PC-3 (cell line): ENCODE measurements around the gene TMEM207. TPM values are rescaled to one million over a fixed set of nuclear protein-coding genes. Genes with fewer than 3 reads are reported as not detected.
A peak's percentile ranks its signal among the peaks of the same experiment; 100 is the strongest.

Source experiments
- ATAC-seq: fragments of 200-7000 bp; cut with Tn5 transposase; 2 replicates; pipeline ENCODE4 v1.9.1; 2020; ENCODE audit warnings: mild to moderate bottlenecking, moderate library complexity
- BruUV-seq: library from RNA; stranded (reverse); fragments of 400-500 nt; replicated peaks from 2 replicates; lab custom pipeline; 2021; lab: Mats Ljungman, UMichigan
- CTCF ChIA-PET: fragments of 300-600 bp; sonication (Branson Sonifier 250); formaldehyde crosslinking; loops from one replicate; lab custom pipeline; 2022; ENCODE audit warnings: antibody characterized with exemption; lab: Charles Lee
- POLR2A ChIA-PET: fragments of 300-600 bp; sonication (Branson Sonifier 250); formaldehyde crosslinking; loops from one replicate; lab custom pipeline; 2022; ENCODE audit warnings: antibody characterized with exemption; ENCODE audit not compliant: unreplicated experiment; lab: Charles Lee
- DNase-seq: peaks from one replicate; pipeline ENCODE4 v3.0.0-alpha.2; 2015
- H2AFZ ChIP-seq: fragments of 300-600 bp; sonication (generic); 2 replicates; pipeline ENCODE4 v1.6.0; 2016; ENCODE audit warnings: antibody characterized with exemption, low read length
- H3F3A ChIP-seq: fragments of 300-600 bp; sonication (generic); one replicate; pipeline ENCODE4 v1.6.0; 2017; ENCODE audit warnings: antibody characterized with exemption, low read length, control low read depth, mild to moderate bottlenecking; ENCODE audit not compliant: unreplicated experiment
- H3K27ac ChIP-seq: fragments of 300-600 bp; sonication (generic); 2 replicates; pipeline ENCODE4 v1.5.1; 2016; ENCODE audit warnings: mild to moderate bottlenecking, low read length
- H3K27me3 ChIP-seq: fragments of 300-600 bp; sonication (generic); 2 replicates; pipeline ENCODE4 v1.6.1; 2016; ENCODE audit warnings: low read length, mixed read lengths
- H3K36me3 ChIP-seq: fragments of 300-600 bp; sonication (generic); 2 replicates; pipeline ENCODE4 v1.6.1; 2016; ENCODE audit warnings: low read depth, mixed run types, low read length, mixed read lengths
- H3K4me1 ChIP-seq: fragments of 300-600 bp; sonication (generic); 2 replicates; pipeline ENCODE4 v1.5.1; 2016; ENCODE audit warnings: low read length; ENCODE audit not compliant: insufficient read depth
- H3K4me2 ChIP-seq: fragments of 300-600 bp; sonication (generic); 2 replicates; pipeline ENCODE4 v1.6.0; 2016; ENCODE audit warnings: low read length
- H3K4me3 ChIP-seq: fragments of 300-600 bp; sonication (generic); 2 replicates; pipeline ENCODE4 v1.5.1; 2016; ENCODE audit warnings: mild to moderate bottlenecking, low read length, mixed read lengths
- H3K79me2 ChIP-seq: fragments of 300-600 bp; sonication (generic); 2 replicates; pipeline ENCODE4 v1.6.1; 2017; ENCODE audit warnings: low read length, mixed read lengths
- H3K9ac ChIP-seq: fragments of 300-600 bp; sonication (generic); 2 replicates; pipeline ENCODE4 v1.6.0; 2016; ENCODE audit warnings: mild to moderate bottlenecking, low read length
- H3K9me2 ChIP-seq: fragments of 300-600 bp; sonication (generic); replicated peaks from 2 replicates; pipeline ENCODE4 v1.6.1; 2016; ENCODE audit warnings: mixed run types, low read length, mixed read lengths
- H3K9me3 ChIP-seq: fragments of 300-600 bp; sonication (generic); 2 replicates; pipeline ENCODE4 v1.6.1; 2016; ENCODE audit warnings: low read length, mixed read lengths
- H4K20me1 ChIP-seq: fragments of 300-600 bp; sonication (generic); 2 replicates; pipeline ENCODE4 v1.6.1; 2016; ENCODE audit warnings: low read length, mixed read lengths
- CTCF ChIP-seq: fragments of 300-600 bp; sonication (generic); conservative IDR thresholded peaks from 2 replicates; pipeline ENCODE4 v1.5.1; 2017; ENCODE audit warnings: antibody characterized with exemption, low read depth, mild to moderate bottlenecking, low read length
- EZH2 ChIP-seq: fragments of 300-600 bp; sonication (generic); IDR thresholded peaks from one replicate; pipeline ENCODE4 v1.6.1; 2017; ENCODE audit warnings: antibody characterized with exemption, mild to moderate bottlenecking, low read length; ENCODE audit not compliant: unreplicated experiment
- EZH2phosphoT487 ChIP-seq: fragments of 300-600 bp; sonication (generic); IDR thresholded peaks from 2 replicates; pipeline ENCODE4 v1.6.1; 2018; ENCODE audit warnings: mild to moderate bottlenecking, antibody characterized with exemption, low read length, borderline replicate concordance
- intact Hi-C: fragments of 100-400 bp; cut with micrococcal nuclease; formaldehyde crosslinking; loops from 2 replicates; pipeline ENCODE4 v1.9.0; 2023
- total RNA-seq: library from RNA; depleted of rRNA; stranded (reverse); fragments of >200 nt; gene quantifications from 2 replicates; pipeline ENCODE4 v1.2.3, GENCODE V29; 2014

Gene TMEM207
- total RNA-seq, 1 experiment from 2014 or later = not detected

- POLR2A ChIA-PET = no interaction called here
Measured at GRCh38 chr3:190382082-190382481, 67.6 kb downstream of the TMEM207 start.

GRCh38 chr3:190381441-190381840, 68.3 kb downstream of the TMEM207 start:
- POLR2A ChIA-PET = no interaction called here
- Histone ChIP-seq H3K9me2 (no peaks in the 10 kb centered on the region), H3K4me3 (no peak overlapping the region), H4K20me1 (no peaks in the 10 kb centered on the region), H3K4me1 (peaks cover 69% of the 10 kb centered on the region), H3K9me3 (no peaks in the 10 kb centered on the region), H3K27me3 (no peaks in the 10 kb centered on the region), H3K9ac (no peak overlapping the region), H3K4me2 (peak overlapping the region; percentile 29), H3F3A (peaks cover 10% of the 10 kb centered on the region), H3K27ac (peak overlapping the region; percentile 53), H3K36me3 (no peaks in the 10 kb centered on the region), H2AFZ (no peak overlapping the region), H3K79me2 (no peaks in the 10 kb centered on the region)
- ATAC-seq (no peak), DNase-seq (peak; percentile 18)
- intact Hi-C loops = loop anchor here (5.0 to 10.0 kb wide), 3 partner anchors 364 to 683 kb away; no protein-coding TSS in a partner anchor
- CTCF ChIA-PET = interaction anchor here (0.7 kb wide), 1 partner anchor 61 kb away, joined by 4 read pairs; no protein-coding TSS in a partner anchor
- BruUV-seq = no TSS peak
- TF ChIP-seq EZH2phosphoT487 (no peak), CTCF (no peak), EZH2 (no peak)

More at GRCh38 chr3:190382082-190382481, 67.6 kb downstream of the TMEM207 start:
- TF ChIP-seq CTCF (no peak), EZH2phosphoT487 (no peak), EZH2 (no peak)
- H3K27ac ChIP-seq = peak overlapping the region; percentile 53
- intact Hi-C loops = loop anchor here (5.0 to 10.0 kb wide), 3 partner anchors 365 to 683 kb away; no protein-coding TSS in a partner anchor
- ATAC-seq (no peak), DNase-seq (peak; percentile 91)
- H4K20me1 ChIP-seq = no peaks in the 10 kb centered on the region
- peaks cover 76% of the 10 kb centered on the region for H3K4me1 ChIP-seq
- H3K27me3 ChIP-seq = no peaks in the 10 kb centered on the region
- H3K79me2 ChIP-seq = no peaks in the 10 kb centered on the region
- H3K9ac ChIP-seq = no peak overlapping the region
- no peaks in the 10 kb centered on the region for H3K36me3 ChIP-seq
- CTCF ChIA-PET = interaction anchor here (0.7 kb wide), 1 partner anchor 60 kb away, joined by 4 read pairs; no protein-coding TSS in a partner anchor
- no TSS peak for BruUV-seq
- H3K9me3 ChIP-seq = no peaks in the 10 kb centered on the region
- no peaks in the 10 kb centered on the region for H3K9me2 ChIP-seq
- H2AFZ ChIP-seq = no peak overlapping the region
- H3K4me3 ChIP-seq = no peak overlapping the region
- peaks cover 10% of the 10 kb centered on the region for H3F3A ChIP-seq
- peak overlapping the region; percentile 29 for H3K4me2 ChIP-seq

- Histone ChIP-seq H3K9me2 (no peaks in the 10 kb centered on the region), H3K27me3 (no peaks in the 10 kb centered on the region), H3F3A (peaks cover 7% of the 10 kb centered on the region), H3K4me3 (no peak overlapping the region), H2AFZ (no peak overlapping the region), H3K4me1 (peaks cover 62% of the 10 kb centered on the region), H3K9me3 (no peaks in the 10 kb centered on the region), H3K36me3 (no peaks in the 10 kb centered on the region), H3K4me2 (no peak overlapping the region), H3K27ac (no peak overlapping the region), H4K20me1 (no peaks in the 10 kb centered on the region), H3K79me2 (no peaks in the 10 kb centered on the region), H3K9ac (no peak overlapping the region)
- BruUV-seq = no TSS peak
- TF ChIP-seq CTCF (no peak), EZH2phosphoT487 (no peak), EZH2 (no peak)
- intact Hi-C loops = loop anchor here (5.0 to 10.0 kb wide), 3 partner anchors 363 to 685 kb away; no protein-coding TSS in a partner anchor
- DNase-seq (no peak), ATAC-seq (no peak)
- POLR2A ChIA-PET = no interaction called here
- CTCF ChIA-PET = no interaction called here
Measured at GRCh38 chr3:190380184-190380583, 69.5 kb downstream of the TMEM207 start.
